ENCODE results near the gene VASP. TPM values are rescaled to one million over a fixed set of nuclear protein-coding genes. Genes with fewer than 3 reads are reported as not detected.

VASP gene
- total and polyA plus RNA-seq, 2 of the 13 experiments (the other 11 are each of a cell fraction or from before 2014, with no cell fraction given), result 41.8 to 67.1 TPM

- TF ChIP-seq ARID4A (CRISPR knock-in tag; IDR thresholded peaks at IDR 0.05; ENCODE audit: borderline replicate concordance) (0 out of 2 replicates have a peak, but pooled peaks have one; percentile 16), AFF4 (CRISPR knock-in tag; IDR thresholded peaks at IDR 0.05) (no peak), TBP (CRISPR knock-in tag; IDR thresholded peaks at IDR 0.05) (no peak), CBX1 (IDR thresholded peaks at IDR 0.05; ENCODE audit: low read depth) (no peak), JDP2 (CRISPR knock-in tag; IDR thresholded peaks at IDR 0.05; ENCODE audit: borderline replicate concordance) (no peak), ZNF292 (CRISPR knock-in tag; IDR thresholded peaks at IDR 0.05; ENCODE audit: borderline replicate concordance, low read depth) (no peak), ZFP82 (CRISPR knock-in tag; IDR thresholded peaks at IDR 0.05; ENCODE audit: borderline replicate concordance) (no peak), ATF7 (IDR thresholded peaks at IDR 0.05) (no peak), ATF7 (CRISPR knock-in tag; IDR thresholded peaks at IDR 0.05) (no peak), STAT6 (CRISPR knock-in tag; IDR thresholded peaks at IDR 0.05; ENCODE audit: borderline replicate concordance) (no peak), TARDBP (CRISPR knock-in tag; IDR thresholded peaks at IDR 0.05) (0 out of 2 replicates have a peak, but pooled peaks have one; percentile 21), ZNF343 (CRISPR knock-in tag; IDR thresholded peaks at IDR 0.05) (no peak), ZFY (CRISPR knock-in tag; IDR thresholded peaks at IDR 0.05) (peak; percentile 21; the same call in 1 of the 2 replicates), SSRP1 (CRISPR knock-in tag; IDR thresholded peaks at IDR 0.05) (peak; percentile 20; the same call in 1 of the 2 replicates), DMAP1 (CRISPR knock-in tag; IDR thresholded peaks at IDR 0.05) (no peak), NFKB2 (CRISPR knock-in tag; IDR thresholded peaks at IDR 0.05; ENCODE audit: borderline replicate concordance) (0 out of 2 replicates have a peak, but pooled peaks have one; percentile 38), ZBTB8A (CRISPR knock-in tag; IDR thresholded peaks at IDR 0.05; ENCODE audit: borderline replicate concordance, low read depth) (no peak)
These were observed 16.5 kb downstream of the VASP start (continued) for GRCh38 chr19:45523642-45524256.
